NCI-H1694 treated with DMSO at 0.1 percent for 48 hours (cell line): ENCODE data around the gene STK17B.

Source experiments
- DNase-seq: peaks from one replicate; lab custom pipeline; 2025; lab: John Stamatoyannopoulos, UW

Gene STK17B

DNA sequence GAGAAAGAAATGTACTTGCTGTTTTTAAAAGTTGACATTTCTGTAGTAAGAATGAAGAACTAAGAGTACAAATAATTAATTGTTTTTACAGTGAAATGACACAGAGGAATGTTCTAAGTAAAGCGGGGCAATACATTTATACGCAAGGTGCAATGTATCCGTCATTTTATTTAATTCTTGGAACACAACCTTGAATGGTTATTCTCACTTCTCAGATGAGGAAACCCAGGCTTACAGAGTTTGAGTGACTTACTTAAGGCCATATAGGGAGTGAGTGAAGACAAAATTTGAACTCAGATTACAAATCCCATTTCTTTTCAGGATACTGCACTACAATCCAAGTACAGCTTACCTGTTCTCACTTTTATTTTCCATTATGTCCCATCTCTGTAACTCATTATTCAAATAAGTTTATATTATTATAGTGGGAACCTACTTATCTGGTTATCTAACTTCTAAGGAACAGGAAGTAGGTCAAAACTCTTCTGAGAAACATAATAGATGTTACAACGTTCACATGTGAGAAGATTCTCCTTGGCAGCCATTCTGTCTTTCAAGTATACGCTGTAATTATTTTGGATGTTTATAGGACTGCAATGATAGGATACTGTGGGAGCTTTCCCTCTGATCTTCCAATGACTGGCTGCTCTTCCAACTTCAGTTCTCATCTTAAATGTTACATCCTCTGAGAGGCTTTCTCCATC is 12.3 kb upstream of the STK17B start:
- no peak for DNase-seq

DNA sequence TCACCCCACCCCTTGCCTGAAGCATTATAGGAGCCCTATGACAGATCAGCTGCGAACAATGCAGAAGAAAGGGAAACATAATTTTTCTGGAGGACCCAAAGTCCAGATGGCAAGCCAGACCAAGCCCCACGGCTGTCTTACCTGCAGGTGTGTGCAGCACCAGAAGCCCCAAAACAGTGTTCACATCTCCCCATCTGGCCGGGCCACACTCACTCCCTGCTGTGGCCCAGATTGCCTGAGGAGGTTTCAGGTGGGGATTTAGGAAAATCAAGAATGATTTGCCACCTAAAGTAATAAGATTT is 11.7 kb upstream of the STK17B start:
- DNase-seq = no peak

DNA sequence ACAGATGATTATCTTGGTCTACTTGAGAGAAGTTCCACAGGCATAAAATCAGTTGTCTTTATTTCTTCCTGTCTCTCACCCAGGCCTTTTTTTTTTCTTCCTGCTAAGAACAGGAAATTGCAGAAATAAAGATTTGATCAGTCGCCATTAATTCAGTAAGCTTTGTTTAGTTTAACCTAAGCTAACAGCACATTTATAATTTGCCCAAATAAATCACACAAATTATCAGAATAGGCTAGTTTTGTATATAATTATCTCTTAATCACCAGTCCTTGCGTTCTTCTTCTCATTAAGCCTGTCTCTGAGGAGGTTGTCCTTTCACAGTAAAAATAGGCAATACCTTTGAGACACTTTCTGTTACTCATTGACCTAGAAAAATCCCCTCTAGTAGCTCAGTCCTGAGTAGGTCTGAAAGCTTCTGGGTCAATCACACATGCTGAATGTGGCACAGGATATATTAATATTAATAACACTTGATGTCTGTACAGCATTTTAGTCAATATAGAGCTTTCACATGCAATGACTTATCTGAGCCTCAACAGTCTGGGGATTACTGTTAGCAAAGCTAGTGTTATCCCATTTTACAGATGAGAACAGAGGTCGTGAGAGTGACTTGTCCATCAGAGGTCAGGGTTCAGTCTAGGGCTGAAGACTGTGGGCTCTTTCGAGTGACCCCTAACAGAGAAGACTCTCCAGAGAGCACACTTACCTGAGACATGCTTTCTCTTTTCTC is 11.2 kb upstream of the STK17B start:
- no peak for DNase-seq

DNA sequence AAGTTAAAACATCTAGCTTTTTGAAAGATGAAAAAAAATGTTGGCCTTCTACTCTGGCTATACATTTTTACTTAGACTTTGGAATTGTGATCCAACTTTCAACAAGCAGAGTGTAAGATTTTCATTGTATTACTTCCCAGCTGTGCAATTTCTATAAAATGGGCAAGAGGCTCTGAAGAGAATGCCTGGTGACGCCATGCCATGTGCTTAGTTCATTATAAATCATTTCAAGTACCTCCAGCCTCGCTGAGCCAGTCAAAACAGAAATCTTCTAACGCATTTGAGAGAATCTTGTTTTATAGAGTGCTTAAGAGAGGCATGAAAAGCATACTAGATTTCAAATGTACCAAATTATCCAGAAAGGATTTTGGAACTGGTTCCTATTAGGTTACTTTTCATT is 10.1 kb upstream of the STK17B start:
- no peak for DNase-seq

DNA sequence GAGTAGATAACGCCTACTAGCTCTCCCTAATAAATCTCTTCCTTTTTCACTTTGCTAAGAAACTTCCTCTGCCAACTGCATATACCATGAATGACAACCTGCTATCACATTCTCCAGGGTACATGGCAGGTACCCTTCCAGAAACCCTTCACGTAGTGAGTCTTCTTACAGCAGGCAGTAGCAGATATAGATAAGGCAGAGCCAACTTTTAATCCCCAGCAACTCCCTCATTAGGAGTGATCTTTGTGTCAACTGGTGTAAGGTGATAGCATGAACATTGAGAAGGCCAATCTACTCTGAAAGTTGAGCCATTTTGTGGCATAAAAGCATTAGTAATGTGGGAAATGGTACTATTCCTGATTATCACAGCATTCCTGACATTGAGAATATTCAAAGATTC is 5.7 kb upstream of the STK17B start:
- no peak for DNase-seq

DNA sequence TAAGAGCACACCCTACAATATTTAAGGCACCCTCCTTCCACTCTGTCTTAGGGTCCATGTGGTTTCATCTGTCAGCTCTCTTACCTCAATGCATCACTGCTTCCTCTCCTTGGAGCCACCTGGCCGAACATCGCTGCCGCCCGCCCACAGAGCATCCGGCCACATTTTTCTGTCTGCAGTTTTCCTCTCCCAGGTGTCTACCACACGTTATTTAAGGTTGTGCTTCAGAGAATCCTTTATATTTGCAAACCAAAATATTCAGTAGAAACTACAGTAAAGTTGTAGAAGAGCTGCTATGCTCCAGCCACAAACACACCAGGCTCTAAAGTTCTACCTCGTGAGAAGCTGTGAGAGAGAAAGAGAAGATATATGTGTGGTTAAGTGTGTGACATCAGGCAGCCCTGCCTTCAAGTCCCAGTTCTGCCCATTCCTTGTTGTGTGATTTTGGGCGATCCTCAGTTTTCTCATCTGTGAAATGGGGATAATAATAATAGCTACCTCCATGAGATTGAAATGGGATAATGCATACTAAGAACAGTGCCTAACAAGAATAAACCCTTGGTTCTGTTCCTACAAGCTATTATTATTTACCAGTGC is 4.9 kb upstream of the STK17B start:
- no peak for DNase-seq

DNA sequence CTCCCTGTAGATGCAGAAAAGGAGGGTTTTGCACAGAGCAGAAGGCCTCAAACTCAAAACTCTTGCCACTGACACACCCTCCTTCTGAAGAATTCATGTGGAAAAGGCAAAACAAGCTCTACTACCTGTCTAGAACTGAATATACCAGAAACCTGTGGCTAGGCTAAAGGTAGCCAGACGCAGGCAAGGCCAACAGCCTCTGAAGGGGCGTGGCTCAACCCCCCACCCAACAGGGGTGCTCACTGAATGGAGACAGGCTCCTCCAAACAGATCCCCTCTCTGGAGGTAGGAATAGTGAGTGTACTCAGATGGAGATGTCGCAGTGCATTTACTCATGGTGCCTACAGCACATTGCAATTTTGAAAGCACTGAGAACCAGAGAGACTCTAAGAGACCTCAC is 3.0 kb upstream of the STK17B start:
- no peak for DNase-seq

DNA sequence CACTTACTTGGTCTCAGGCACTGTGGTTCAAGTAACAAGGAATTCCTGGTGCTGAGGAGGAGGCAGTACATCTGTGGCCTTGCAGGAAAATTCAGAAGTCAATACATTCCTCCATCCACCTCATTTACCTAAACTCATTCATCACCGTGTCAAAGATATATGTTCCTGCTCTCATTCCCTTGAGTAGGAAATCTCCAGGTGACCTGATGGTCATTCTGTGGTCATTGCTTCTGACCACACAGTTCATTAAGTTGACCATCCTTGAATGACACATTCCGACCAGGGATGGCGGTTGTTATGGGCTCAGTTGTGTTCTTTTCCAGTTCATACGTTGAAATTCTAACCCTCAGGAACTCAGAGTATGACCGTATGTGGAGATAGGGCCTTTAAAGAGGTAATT is 2.1 kb upstream of the STK17B start:
- DNase-seq = no peak

DNA sequence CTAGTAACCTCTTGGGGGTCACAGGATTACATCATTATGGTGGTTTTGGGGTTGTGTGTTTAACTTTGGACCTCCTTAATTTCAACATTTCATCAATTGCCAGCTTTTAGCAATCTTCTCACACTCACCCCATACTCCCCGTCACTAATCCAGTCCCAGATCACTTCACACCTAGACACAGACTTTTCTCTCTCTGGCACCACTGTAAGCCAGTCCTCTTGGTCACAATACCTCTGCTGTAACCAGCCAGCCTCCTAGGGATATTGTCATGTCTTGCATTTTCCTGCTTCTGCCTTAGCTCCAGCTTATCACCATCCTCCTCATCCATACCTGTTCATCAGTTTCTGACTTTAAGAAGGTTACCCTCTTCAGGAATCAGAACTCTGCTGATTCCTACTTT is 1.6 kb upstream of the STK17B start:
- DNase-seq = no peak

DNA sequence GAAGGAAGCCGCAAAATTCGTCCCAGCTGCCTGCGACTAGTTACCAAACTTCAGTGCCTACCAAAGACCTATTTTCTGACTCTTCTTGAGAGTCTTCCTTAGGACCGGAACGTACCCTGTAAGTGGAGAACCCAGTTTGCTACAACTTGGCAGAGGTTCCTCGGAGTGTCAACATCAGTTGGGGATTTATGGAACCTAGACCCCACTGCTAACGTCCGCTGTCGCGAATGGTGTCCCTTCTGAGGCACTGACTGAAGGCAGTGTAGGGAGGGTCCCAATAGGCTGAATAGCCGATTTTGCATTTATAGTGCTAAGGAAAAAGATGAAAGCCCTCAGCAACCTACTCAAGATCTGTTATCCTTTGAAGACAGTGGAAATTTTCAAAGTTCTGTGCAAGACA is 568 bp upstream of the STK17B start:
- DNase-seq = no peak

DNA sequence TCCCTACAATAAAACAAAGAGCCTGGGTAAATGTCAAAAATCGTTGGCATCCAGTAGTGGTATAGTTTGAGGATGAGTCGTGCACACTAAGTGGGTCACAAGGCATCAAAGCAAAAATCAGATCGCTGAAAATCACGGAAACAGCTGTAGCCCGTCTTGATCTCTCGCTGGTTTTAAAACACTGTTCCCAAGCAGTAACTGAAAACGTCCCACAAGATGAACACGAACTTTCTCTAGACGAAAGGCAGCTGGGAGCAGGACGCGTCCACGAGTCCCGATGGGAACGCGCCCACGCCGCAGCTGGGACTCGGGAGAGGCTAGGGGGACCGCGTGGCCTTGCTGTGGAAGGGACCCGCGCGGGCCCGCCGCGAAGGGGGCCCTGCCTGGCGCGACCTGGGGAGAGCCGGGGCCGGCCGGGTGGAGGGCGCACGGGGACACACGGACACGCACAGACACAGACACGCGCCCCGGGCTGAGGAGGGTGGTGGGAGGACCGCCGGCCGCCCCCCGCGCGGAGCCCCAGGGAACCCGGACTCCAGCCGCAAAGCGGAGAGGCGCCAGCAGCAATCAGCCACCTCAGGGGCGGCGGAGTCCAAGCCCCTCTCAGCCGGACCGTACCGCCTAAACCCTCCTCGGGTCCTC is 651 bp downstream of the STK17B start:
- peak; percentile 54 for DNase-seq

DNA sequence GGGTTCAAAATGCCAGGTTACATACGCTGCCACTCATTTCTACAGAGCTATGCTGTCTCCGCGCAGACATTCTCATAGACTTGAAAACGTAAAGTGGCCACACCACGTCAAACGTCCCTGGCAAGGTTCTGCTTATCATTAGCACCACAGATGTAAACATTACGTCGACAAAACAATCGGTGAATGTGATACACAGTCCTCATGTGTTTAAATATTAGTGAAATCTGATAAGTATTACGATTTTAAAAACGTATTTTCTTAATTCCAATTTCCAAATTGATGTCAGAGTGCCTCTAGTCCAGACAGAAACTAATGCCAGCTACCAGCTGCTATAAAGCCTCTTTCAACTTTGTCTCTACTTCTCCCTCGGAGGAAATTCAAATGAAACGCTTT is 1.2 kb downstream of the STK17B start:
- peak; percentile 62 for DNase-seq

DNA sequence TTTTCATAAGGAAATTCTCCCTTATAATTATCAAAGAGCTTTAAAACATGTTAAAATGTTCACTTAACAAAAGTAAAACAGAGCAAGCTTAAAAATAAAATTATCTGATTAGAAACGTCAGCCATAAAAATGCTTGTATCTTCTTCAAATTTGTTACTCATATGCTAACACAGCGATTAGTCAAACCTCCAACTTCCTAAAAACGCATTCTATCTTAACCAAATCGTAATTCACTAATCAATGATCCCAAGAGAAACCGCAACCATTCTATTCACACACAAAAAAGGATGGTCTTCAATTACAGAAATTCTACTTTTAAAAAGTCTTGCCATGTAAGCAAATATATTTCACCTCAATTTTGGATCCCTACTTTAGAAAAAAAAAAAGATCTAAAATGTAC is 1.9 kb downstream of the STK17B start:
- no peak for DNase-seq

DNA sequence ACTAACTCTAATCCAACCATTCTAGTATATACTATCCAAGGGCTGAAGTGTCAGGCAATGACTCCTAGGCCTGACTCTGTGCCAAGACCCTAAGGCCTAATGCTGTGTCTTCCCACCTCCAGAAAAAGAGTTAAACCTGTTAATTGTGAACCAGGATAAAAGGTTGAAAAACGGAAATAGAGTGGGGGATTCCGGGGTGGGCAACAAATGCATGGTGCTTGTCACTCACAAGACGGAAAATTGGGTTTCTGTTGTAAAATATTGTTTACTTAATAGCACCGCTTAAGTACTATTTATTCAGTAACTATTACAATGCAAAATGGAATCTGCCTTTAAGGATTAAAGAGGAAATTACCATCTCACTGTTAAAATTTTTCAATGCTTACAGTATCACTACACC is 3.2 kb downstream of the STK17B start:
- DNase-seq = no peak

DNA sequence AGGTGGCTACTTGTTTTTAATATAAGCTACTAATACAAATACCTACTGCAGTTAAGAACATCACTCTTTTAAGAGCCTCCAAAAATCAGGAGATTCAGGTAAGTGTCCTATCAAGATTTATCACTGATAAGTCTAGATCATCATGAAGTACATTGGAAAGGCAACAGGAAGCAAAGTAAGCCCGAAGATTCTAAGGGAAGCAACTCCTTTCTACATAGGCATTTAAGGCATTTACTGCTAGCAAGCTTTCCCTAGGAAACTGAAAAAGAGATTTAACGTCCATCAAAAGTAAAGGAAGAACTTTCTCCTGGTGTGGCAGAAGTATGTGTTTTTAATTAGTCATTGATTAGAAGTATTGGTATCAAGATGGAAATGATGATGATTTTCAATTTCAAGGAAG is 3.7 kb downstream of the STK17B start:
- no peak for DNase-seq

DNA sequence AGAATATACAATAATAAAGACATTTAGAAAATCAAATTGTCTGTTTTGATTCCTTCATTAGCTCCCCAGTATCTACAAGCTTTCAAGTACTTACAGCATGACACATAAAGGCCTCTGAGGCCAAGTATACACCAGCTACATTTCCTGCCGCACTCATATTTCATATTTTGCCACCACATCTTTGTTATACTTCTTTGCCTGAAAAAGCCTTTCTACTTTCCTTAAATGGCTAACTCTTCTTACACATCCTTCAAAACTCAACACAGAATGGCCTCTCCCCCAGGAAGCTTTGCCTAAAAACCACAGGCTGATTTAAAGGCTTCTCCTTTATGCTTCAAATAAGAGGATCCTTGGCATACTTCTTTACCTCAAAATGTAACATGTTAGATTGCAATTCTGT is 4.5 kb downstream of the STK17B start:
- DNase-seq = no peak

DNA sequence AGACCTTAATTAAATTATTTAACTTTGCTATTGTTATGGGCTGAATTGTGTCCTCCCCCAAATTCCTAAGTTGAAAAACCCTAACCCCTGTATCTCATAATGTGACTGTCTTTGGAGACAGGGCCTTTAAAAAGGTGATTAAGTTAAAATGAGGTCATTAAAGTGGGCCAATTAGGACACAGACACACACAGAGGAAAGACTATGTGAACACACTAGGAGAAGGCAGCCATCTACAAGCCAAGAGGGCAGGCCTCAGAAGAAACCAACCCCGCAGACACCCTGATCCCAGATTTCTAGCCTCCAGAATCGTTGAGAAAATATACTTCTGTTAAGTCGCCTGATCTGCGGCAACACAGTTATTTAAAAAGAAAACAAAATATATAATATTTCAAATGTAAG is 6.4 kb downstream of the STK17B start:
- no peak for DNase-seq

DNA sequence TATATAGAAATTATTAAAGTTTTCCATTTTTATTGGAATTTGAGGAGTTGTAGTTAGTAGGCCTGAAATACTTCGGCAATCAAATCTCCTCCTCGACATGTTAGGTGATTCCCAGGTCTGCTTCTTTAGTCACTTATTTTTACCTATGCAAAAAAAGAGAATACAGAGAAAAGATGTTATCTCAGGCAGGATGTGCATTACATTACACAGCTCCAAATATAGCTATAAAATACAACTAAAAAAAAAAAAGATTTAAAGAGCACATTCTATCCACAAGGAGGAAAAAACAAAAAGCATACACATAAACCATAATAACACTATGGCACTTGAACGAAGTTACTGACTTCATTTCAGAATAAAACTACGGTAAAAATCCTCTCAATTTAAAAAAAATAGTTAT is 8.1 kb downstream of the STK17B start:
- no peak for DNase-seq

DNA sequence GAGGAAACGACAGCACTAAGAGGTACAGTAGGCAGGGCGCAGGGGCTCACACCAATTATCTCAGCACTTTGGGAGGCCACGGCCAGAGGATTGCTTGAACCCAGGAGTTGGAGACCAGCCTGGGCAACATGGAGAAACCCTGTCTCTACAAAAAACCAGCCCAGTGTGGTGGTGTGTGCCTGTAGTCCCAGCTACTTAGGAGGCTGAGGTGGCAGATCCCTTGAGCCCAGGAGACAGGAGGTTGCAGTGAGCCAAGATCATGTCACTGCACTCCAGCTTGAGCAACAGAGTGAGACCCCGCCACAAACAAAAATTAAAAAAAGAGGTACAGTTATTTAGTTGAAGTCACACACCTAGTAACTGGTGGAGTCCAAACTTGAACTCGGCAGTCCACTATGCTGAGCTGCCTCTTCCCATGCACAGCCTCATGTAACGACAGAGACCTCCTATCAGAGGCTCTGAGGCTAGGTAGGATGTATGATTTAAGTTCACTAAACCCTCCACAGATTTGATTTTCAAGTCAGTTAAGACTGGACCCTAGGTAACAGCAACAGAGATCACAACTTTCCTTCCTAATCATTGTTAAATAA is 8.7 kb downstream of the STK17B start:
- DNase-seq = no peak

DNA sequence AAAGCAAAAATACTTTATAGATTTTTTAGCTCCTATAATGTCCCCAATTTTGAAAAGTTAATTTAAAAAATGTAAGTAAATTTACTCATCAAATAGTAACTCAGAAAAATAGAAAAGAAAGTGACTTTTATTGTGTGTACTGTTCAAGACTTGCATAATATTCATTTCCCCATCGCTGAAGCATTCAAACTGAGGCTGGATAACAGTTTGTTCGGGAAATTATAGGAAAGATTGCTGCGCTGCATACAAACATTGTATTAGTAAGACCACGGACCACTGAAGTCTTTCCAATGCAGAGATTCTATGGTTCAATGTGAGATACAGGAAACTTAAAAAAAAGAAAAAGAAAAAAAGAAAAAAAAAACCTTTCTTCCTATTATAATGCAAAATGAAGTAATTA is 10.4 kb downstream of the STK17B start:
- no peak for DNase-seq

DNA sequence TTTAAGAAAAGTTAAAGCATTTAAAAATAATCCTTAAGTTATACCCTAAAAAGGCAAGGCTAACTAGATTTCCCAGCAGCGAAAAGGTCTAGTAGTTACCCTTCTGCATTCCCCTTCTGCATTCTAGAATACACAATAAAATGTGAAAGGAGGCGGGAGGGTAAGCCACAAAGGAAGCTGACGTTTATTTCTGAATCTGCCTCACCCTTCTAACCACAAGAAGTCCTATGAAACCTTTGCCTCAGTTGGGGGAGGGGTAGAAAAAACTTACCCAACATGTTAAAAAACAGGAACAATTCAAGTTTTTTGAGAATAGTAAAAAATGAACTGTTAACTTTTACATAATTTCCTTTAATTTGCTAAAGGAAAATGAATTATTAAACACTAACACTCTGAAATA is 11.3 kb downstream of the STK17B start:
- peak; percentile 15 for DNase-seq

DNA sequence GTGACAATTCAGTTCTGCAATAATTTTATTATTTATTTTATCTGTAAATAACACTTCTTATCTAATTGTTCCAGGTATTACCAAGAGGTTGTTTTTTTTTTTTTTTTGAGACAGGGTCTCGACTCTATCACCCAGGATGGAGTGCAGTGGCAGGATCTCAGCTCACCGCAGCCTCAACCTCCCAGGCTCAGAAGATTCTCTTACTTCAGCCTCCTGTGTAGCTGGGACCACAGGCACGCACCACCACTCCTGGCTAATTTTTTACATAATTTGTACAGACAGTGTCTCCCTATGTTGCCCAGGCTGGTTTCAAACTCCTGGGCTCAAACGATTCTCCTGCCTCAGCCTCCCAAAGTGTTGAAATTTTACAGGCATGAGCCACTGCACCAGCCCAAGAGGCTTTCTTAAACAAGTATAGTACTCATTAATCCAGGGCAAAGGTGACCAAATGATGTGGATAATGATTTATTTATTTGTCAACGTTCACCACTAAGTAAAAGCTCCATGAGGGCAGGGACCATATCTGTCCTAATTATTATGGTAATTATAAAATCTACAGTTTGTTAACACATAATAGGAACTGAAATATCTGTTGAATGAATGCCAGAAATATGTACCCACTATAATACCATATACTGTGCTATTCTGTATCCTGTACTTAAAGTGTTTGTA is 12.0 kb downstream of the STK17B start:
- no peak for DNase-seq
